DOHH2 (cell line): ENCODE data around the gene RHBDD3.

Experiments used
- EZH2phosphoT487 ChIP-seq: fragments of 200-600 bp; sonication (generic); IDR thresholded peaks from 2 replicates; pipeline ENCODE4 v1.6.1; 2017; ENCODE audit warnings: borderline replicate concordance, mild to moderate bottlenecking, antibody characterized with exemption, low read length, moderate library complexity, mixed read lengths
- TF ChIP-seq, protein P1 (sequence below): fragments of 200-600 bp; sonication (generic); IDR thresholded peaks from one replicate; pipeline ENCODE4 v1.5.1; 2014; ENCODE audit warnings: antibody characterized with exemption, mild to moderate bottlenecking, low read depth, low read length; ENCODE audit not compliant: poor library complexity, severe bottlenecking

DNA sequence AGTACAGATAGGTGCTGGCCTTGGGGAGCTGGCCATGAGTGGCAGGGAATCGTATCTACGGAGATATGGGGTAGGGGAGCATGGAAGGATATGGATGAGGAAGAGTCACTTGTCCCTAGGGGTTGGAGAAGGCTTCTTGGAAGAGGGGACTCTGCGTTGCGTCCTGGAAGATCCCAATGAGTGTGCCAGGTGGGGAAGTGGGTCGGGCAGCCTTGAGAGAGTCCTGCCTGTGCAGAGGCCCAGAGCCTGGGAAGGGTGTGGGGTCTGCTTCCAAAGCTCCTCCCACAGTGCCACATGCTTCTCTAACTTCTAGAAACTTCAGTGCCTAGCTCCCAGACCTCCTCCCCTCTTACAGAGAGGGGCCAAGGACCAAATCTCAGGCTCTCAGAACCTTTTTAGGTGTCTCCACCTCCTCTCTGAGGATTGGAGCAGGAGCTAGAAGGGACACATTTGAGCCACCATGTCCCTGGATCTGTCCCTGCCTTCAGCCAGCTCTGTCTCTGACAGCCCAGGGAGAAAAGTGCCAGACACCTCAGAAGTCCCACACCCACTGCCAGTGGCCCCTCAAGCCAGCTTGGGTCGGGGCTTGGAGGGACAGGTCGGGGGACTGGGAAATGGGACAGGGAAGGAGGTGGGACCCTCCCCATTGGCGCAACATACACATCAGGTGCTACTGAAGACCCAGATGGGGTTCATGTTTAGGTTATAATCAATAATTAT lies 11.0 kb downstream of the RHBDD3 start:
- TF ChIP-seq, protein P1, sequence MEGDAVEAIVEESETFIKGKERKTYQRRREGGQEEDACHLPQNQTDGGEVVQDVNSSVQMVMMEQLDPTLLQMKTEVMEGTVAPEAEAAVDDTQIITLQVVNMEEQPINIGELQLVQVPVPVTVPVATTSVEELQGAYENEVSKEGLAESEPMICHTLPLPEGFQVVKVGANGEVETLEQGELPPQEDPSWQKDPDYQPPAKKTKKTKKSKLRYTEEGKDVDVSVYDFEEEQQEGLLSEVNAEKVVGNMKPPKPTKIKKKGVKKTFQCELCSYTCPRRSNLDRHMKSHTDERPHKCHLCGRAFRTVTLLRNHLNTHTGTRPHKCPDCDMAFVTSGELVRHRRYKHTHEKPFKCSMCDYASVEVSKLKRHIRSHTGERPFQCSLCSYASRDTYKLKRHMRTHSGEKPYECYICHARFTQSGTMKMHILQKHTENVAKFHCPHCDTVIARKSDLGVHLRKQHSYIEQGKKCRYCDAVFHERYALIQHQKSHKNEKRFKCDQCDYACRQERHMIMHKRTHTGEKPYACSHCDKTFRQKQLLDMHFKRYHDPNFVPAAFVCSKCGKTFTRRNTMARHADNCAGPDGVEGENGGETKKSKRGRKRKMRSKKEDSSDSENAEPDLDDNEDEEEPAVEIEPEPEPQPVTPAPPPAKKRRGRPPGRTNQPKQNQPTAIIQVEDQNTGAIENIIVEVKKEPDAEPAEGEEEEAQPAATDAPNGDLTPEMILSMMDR = no peak
- no peak for TF ChIP-seq EZH2phosphoT487
